ENCODE measurements around the gene KIF6. TPM values are rescaled to one million over a fixed set of nuclear protein-coding genes. Genes with fewer than 3 reads are reported as not detected.

Gene KIF6
- total and polyA plus RNA-seq, 2 of the 8 experiments (the other 6 are each of a cell fraction or from before 2014, with no cell fraction given) = 0.53 to 0.65 TPM

GRCh38 chr6:39333644-39334438 lies 391.4 kb downstream of the KIF6 start:
- H4K20me1 ChIP-seq (replicated peaks in 1 of 2; ENCODE audit: control insufficient read depth in 1 of 2, insufficient read depth in 2 of 2, low read length in 2 of 2) = no peaks in the 10 kb centered on the region
- H2BK12ac ChIP-seq (ENCODE audit: low read depth, low read length) = no peak overlapping the region
- WGBS, 2 experiments (ENCODE audit: extremely low coverage in 1 of 2, insufficient coverage in 1 of 2, insufficient read length in 1 of 2, insufficient replicate concordance in 2 of 2, low coverage in 1 of 2, low lambda C conversion rate in 2 of 2, missing lambda C conversion rate in 1 of 2) = 89% methylated on average over 7 of the region's 7 CpGs; no CpG with 5 or more reads in 1 of the 2 experiments
- no peak overlapping the region for H2BK20ac ChIP-seq (ENCODE audit: low read length)
- no peak overlapping the region for H3K4me3 ChIP-seq (ENCODE audit: extremely low read depth in 1 of 4, insufficient read depth in 2 of 4, low read depth in 3 of 4, low read length in 4 of 4)
- no peak overlapping the region for H2BK120ac ChIP-seq (replicated peaks; ENCODE audit: low read depth, low read length)
- H2AK5ac ChIP-seq (ENCODE audit: low read depth, low read length) = no peak overlapping the region
- no peak overlapping the region for H2AFZ ChIP-seq (ENCODE audit: low read length)
- H3K9ac ChIP-seq (replicated peaks in 1 of 4; ENCODE audit: extremely low read depth in 1 of 4, low read depth in 3 of 4, low read length in 3 of 4) = no peak overlapping the region
- no peak overlapping the region for H3K4me2 ChIP-seq (ENCODE audit: insufficient read depth in 1 of 2, low read depth in 2 of 2, low read length in 2 of 2)
- no peaks in the 10 kb centered on the region for H3K9me3 ChIP-seq (ENCODE audit: insufficient read depth in 2 of 2, low read depth in 1 of 2, low read length in 1 of 2)
- H4K91ac ChIP-seq (replicated peaks; ENCODE audit: insufficient read length, low read length) = no peak overlapping the region
- no peak overlapping the region for H3K56ac ChIP-seq (replicated peaks; ENCODE audit: insufficient read length, low read depth, low read length)
- H3K14ac ChIP-seq (ENCODE audit: insufficient read length) = no peak overlapping the region
- no peaks in the 10 kb centered on the region for H3K79me2 ChIP-seq (ENCODE audit: control insufficient read depth in 1 of 2, insufficient read depth in 2 of 2, low read length in 2 of 2)
- H2BK5ac ChIP-seq (ENCODE audit: low read depth, low read length) = no peak overlapping the region
- no peak overlapping the region for H3K23ac ChIP-seq (ENCODE audit: insufficient read length)
- DNase-seq (ENCODE audit: low read depth in 1 of 2, low spot score in 2 of 2) (no peak), FAIRE-seq (no peak)
- H3K18ac ChIP-seq (ENCODE audit: extremely low read depth, low read length) = no peak overlapping the region
- CTCF ChIA-PET (ENCODE audit: partially characterized antibody) = interaction anchor here (0.7 to 2.5 kb wide), 4 partner anchors 10 to 167 kb away, joined by 3 to 9 read pairs (median 5); no protein-coding TSS in a partner anchor
- H3K23me2 ChIP-seq (ENCODE audit: low read depth, low read length) = no peaks in the 10 kb centered on the region
- no peak overlapping the region for H2BK15ac ChIP-seq (ENCODE audit: low read length)
- H3K79me1 ChIP-seq (ENCODE audit: low read depth, low read length) = no peaks in the 10 kb centered on the region
- no peaks in the 10 kb centered on the region; a peak in 1 of 7 replicates for H3K4me1 ChIP-seq (replicated peaks in 1 of 4; ENCODE audit: control insufficient read depth in 3 of 4, insufficient read depth in 4 of 4, low read length in 3 of 4)
- POLR2A ChIA-PET (ENCODE audit: partially characterized antibody) = no interaction called here
- H4K8ac ChIP-seq (ENCODE audit: extremely low read depth, insufficient read depth, low read length) = no peak overlapping the region
- H3K4ac ChIP-seq (replicated peaks; ENCODE audit: insufficient read length, low read depth, low read length) = no peak overlapping the region
- no peak overlapping the region for H4K5ac ChIP-seq (ENCODE audit: insufficient read length, low read depth, low read length)
- no peaks in the 10 kb centered on the region for H3K36me3 ChIP-seq (ENCODE audit: control insufficient read depth in 2 of 4, insufficient read depth in 4 of 4, low read length in 3 of 4)
- no peaks in the 10 kb centered on the region for H3K27me3 ChIP-seq (replicated peaks in 1 of 4; ENCODE audit: control insufficient read depth in 3 of 4, extremely low read depth in 1 of 4, insufficient read depth in 3 of 4, low read length in 3 of 4)
- H3K27ac ChIP-seq (ENCODE audit: low read depth, low read length) = no peak overlapping the region
- TF ChIP-seq RAD21 (IDR thresholded peaks at IDR 0.05 in 1 of 2, conservative IDR thresholded peaks at IDR 0.05 in 1 of 2; ENCODE audit: low read depth in 2 of 2, low read length in 2 of 2) = no peak
- no peak for TF ChIP-seq TAF7 (optimal IDR thresholded peaks at IDR 0.05; ENCODE audit: borderline replicate concordance, low read depth, low read length)
- TF ChIP-seq CEBPB (IDR thresholded peaks at IDR 0.05; ENCODE audit: low read depth, low read length) = no peak

All from H1 (cell line).